ENCODE measurements around the gene AGBL4.

The AGBL4 gene

DNA sequence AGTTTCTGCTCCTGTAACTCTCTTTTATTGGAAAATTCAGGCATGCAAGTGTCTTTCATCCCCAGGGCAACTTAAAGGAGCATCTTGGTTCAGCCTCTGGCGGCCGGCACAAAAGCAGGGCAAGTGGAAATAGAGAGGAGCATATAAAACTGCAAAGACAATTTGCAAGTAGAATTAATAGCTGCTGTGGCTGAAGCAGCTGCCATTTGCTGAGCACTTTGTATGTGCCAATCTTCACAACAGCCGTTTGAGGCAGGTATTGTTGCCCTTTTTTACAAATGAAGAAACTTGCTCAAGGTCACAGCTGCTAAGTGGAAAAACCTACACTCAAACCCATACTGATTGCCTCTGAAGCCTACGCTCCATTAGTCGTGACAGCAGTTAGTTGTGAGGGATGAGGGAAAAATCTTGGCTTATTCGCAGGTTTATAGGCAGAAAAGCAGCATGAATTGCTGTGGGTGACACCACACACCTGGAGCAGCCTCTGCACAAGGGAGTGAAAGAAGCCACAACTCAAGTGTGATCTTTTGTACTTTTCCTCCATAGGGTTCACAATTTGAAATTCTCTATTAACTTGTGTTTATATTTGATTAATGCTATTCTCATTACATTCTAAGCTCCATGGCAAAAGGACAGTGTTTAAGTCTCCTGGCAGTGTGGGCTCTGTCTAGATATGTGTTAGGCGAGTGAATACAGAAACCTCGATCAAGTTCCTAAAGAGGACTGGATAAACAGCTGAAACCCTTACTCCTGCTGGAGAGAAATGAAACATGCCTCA, 1148.0 kb downstream of the AGBL4 start:
- H3K27ac ChIP-seq (ENCODE audit: low read depth, low read length), result no peak overlapping the region

DNA sequence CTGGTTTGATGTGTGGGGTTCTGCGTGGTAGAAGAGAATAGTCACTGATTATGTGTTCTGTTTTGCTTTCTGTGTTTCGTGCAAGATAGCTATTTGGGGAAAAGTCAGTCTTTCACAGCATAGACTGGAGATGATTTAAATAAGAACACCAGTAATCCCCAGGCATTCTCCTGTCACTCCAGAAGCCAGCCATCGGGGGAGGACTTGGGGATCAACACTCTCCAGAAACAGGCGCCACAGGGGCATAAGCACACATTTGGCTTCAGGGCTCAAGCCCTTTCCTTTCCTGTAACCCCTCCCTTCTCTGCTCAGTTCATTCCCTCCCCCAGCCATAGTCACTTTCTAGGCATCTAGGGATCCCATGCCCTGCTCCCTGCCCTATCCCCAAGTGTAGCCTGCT, 1149.8 kb downstream of the AGBL4 start:
- H3K4me3 ChIP-seq (ENCODE audit: low read depth in 1 of 2, low read length in 2 of 2), result no peak overlapping the region
- no peaks in the 10 kb centered on the region for H3K27me3 ChIP-seq (ENCODE audit: control insufficient read depth in 1 of 2, insufficient read depth in 2 of 2, low read length in 2 of 2)
- H3K9me3 ChIP-seq (ENCODE audit: control insufficient read depth in 1 of 2, low read length in 2 of 2), result no peaks in the 10 kb centered on the region
- peaks cover 0 to 4% of the 10 kb centered on the region in 2 donors for H3K4me1 ChIP-seq (ENCODE audit: control insufficient read depth in 1 of 2, insufficient read depth in 2 of 2, low read length in 2 of 2)
- no peak overlapping the region for H3K9ac ChIP-seq (ENCODE audit: low read depth in 1 of 2, low read length in 2 of 2)
- no peak overlapping the region for H3K27ac ChIP-seq (ENCODE audit: low read depth, low read length)
- no peaks in the 10 kb centered on the region for H3K36me3 ChIP-seq (ENCODE audit: control insufficient read depth in 1 of 2, insufficient read depth in 2 of 2, low read length in 2 of 2)

More for the DNA sequence above, 1148.0 kb downstream of the AGBL4 start:
- Histone ChIP-seq H3K36me3 (ENCODE audit: control insufficient read depth in 1 of 2, insufficient read depth in 2 of 2, low read length in 2 of 2) (no peaks in the 10 kb centered on the region), H3K4me3 (ENCODE audit: low read depth in 1 of 2, low read length in 2 of 2) (no peak overlapping the region), H3K4me1 (ENCODE audit: control insufficient read depth in 1 of 2, insufficient read depth in 2 of 2, low read length in 2 of 2) (peaks cover 0 to under 1% of the 10 kb centered on the region in 2 donors), H3K27me3 (ENCODE audit: control insufficient read depth in 1 of 2, insufficient read depth in 2 of 2, low read length in 2 of 2) (no peaks in the 10 kb centered on the region), H3K9me3 (ENCODE audit: control insufficient read depth in 1 of 2, low read length in 2 of 2) (no peaks in the 10 kb centered on the region), H3K9ac (ENCODE audit: low read depth in 1 of 2, low read length in 2 of 2) (no peak overlapping the region)

GRCh38 chr1:48870596-48870995, 1153.2 kb downstream of the AGBL4 start:
- Histone ChIP-seq H3K9ac (ENCODE audit: low read depth in 1 of 2, low read length in 2 of 2) (no peak overlapping the region), H3K4me3 (ENCODE audit: low read depth in 1 of 2, low read length in 2 of 2) (no peak overlapping the region), H3K27me3 (ENCODE audit: control insufficient read depth in 1 of 2, insufficient read depth in 2 of 2, low read length in 2 of 2) (no peaks in the 10 kb centered on the region), H3K9me3 (ENCODE audit: control insufficient read depth in 1 of 2, low read length in 2 of 2) (no peaks in the 10 kb centered on the region), H3K36me3 (ENCODE audit: control insufficient read depth in 1 of 2, insufficient read depth in 2 of 2, low read length in 2 of 2) (no peaks in the 10 kb centered on the region), H3K4me1 (ENCODE audit: control insufficient read depth in 1 of 2, insufficient read depth in 2 of 2, low read length in 2 of 2) (peaks cover 0 to 4% of the 10 kb centered on the region in 2 donors), H3K27ac (ENCODE audit: low read depth, low read length) (no peak overlapping the region)

GRCh38 chr1:48869116-48869893, 1154.4 kb downstream of the AGBL4 start:
- peaks cover 0 to 4% of the 10 kb centered on the region in 2 donors for H3K4me1 ChIP-seq (ENCODE audit: control insufficient read depth in 1 of 2, insufficient read depth in 2 of 2, low read length in 2 of 2)
- no peaks in the 10 kb centered on the region for H3K36me3 ChIP-seq (ENCODE audit: control insufficient read depth in 1 of 2, insufficient read depth in 2 of 2, low read length in 2 of 2)
- H3K9ac ChIP-seq (ENCODE audit: low read depth in 1 of 2, low read length in 2 of 2), result no peak overlapping the region
- no peak overlapping the region for H3K4me3 ChIP-seq (ENCODE audit: low read depth in 1 of 2, low read length in 2 of 2)
- H3K9me3 ChIP-seq (ENCODE audit: control insufficient read depth in 1 of 2, low read length in 2 of 2), result no peaks in the 10 kb centered on the region
- H3K27ac ChIP-seq (ENCODE audit: low read depth, low read length), result no peak overlapping the region
- H3K27me3 ChIP-seq (ENCODE audit: control insufficient read depth in 1 of 2, insufficient read depth in 2 of 2, low read length in 2 of 2), result no peaks in the 10 kb centered on the region

DNA sequence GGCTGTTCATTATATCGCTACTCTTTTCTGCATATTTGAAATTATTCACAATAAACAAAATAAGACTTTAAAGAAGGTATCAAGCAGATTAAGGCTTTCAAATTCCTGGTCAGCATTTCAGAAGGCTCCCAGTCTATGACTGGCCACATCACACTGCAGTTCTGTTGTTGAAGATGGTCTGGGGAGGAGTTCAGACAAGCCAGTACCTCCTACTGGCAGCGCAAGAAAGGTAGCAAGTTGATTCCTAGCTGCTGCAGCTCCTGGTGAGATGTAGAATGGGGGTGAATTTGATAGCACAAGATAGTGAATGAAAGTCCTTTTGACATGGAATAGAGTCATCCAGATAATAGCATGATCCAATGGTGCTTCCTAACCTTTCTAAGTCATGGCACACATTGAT, 1158.8 kb downstream of the AGBL4 start:
- no peaks in the 10 kb centered on the region for H3K36me3 ChIP-seq (ENCODE audit: control insufficient read depth in 1 of 2, insufficient read depth in 2 of 2, low read length in 2 of 2)
- H3K4me1 ChIP-seq (ENCODE audit: control insufficient read depth in 1 of 2, insufficient read depth in 2 of 2, low read length in 2 of 2), result no peaks in the 10 kb centered on the region
- no peak overlapping the region for H3K4me3 ChIP-seq (ENCODE audit: low read depth in 1 of 2, low read length in 2 of 2)
- H3K9me3 ChIP-seq (ENCODE audit: control insufficient read depth in 1 of 2, low read length in 2 of 2), result no peaks in the 10 kb centered on the region
- no peak overlapping the region for H3K9ac ChIP-seq (ENCODE audit: low read depth in 1 of 2, low read length in 2 of 2)
- no peaks in the 10 kb centered on the region for H3K27me3 ChIP-seq (ENCODE audit: control insufficient read depth in 1 of 2, insufficient read depth in 2 of 2, low read length in 2 of 2)
- H3K27ac ChIP-seq (ENCODE audit: low read depth, low read length), result no peak overlapping the region

DNA sequence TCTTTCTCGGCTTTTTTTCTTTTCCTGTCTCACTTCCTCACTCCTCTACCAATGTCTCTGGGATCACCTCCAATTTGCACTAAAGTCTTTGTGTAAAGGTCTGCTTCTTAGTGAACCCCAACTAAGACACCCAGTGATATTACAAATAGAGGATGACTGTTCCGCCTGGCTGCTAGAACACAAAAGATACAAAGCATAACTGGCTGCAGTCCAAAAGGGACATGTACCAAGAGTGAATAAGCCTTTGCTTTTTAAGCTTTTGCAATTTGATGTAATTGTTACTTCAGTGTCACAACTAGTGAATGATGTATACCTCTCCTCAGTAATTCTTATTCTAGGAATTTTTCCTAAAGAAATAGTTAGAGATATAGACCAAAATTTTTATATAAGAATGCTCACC, 1164.3 kb downstream of the AGBL4 start:
- Histone ChIP-seq H3K9ac (ENCODE audit: low read depth in 1 of 2, low read length in 2 of 2) (no peak overlapping the region), H3K4me3 (ENCODE audit: low read depth in 1 of 2, low read length in 2 of 2) (no peak overlapping the region), H3K9me3 (ENCODE audit: control insufficient read depth in 1 of 2, low read length in 2 of 2) (no peaks in the 10 kb centered on the region), H3K27me3 (ENCODE audit: control insufficient read depth in 1 of 2, insufficient read depth in 2 of 2, low read length in 2 of 2) (no peaks in the 10 kb centered on the region), H3K27ac (ENCODE audit: low read depth, low read length) (no peak overlapping the region), H3K36me3 (ENCODE audit: control insufficient read depth in 1 of 2, insufficient read depth in 2 of 2, low read length in 2 of 2) (no peaks in the 10 kb centered on the region), H3K4me1 (ENCODE audit: control insufficient read depth in 1 of 2, insufficient read depth in 2 of 2, low read length in 2 of 2) (no peaks in the 10 kb centered on the region)

- H3K9ac ChIP-seq (ENCODE audit: low read depth in 1 of 2, low read length in 2 of 2), result no peak overlapping the region
Measured at GRCh38 chr1:48858200-48858920, 1165.4 kb downstream of the AGBL4 start.

GRCh38 chr1:48853006-48853405, 1170.7 kb downstream of the AGBL4 start:
- Histone ChIP-seq H3K4me3 (ENCODE audit: low read depth in 1 of 2, low read length in 2 of 2) (no peak overlapping the region), H3K27ac (ENCODE audit: low read depth, low read length) (no peak overlapping the region), H3K9ac (ENCODE audit: low read depth in 1 of 2, low read length in 2 of 2) (no peak overlapping the region), H3K36me3 (ENCODE audit: control insufficient read depth in 1 of 2, insufficient read depth in 2 of 2, low read length in 2 of 2) (no peaks in the 10 kb centered on the region), H3K4me1 (ENCODE audit: control insufficient read depth in 1 of 2, insufficient read depth in 2 of 2, low read length in 2 of 2) (no peaks in the 10 kb centered on the region), H3K9me3 (ENCODE audit: control insufficient read depth in 1 of 2, low read length in 2 of 2) (no peaks in the 10 kb centered on the region), H3K27me3 (ENCODE audit: control insufficient read depth in 1 of 2, insufficient read depth in 2 of 2, low read length in 2 of 2) (no peaks in the 10 kb centered on the region)

More at GRCh38 chr1:48858200-48858920, 1165.4 kb downstream of the AGBL4 start:
- H3K27me3 ChIP-seq (ENCODE audit: control insufficient read depth in 1 of 2, insufficient read depth in 2 of 2, low read length in 2 of 2), result no peaks in the 10 kb centered on the region
- H3K4me3 ChIP-seq (ENCODE audit: low read depth in 1 of 2, low read length in 2 of 2), result no peak overlapping the region
- no peaks in the 10 kb centered on the region for H3K9me3 ChIP-seq (ENCODE audit: control insufficient read depth in 1 of 2, low read length in 2 of 2)
- H3K27ac ChIP-seq (ENCODE audit: low read depth, low read length), result no peak overlapping the region
- no peaks in the 10 kb centered on the region for H3K4me1 ChIP-seq (ENCODE audit: control insufficient read depth in 1 of 2, insufficient read depth in 2 of 2, low read length in 2 of 2)
- no peaks in the 10 kb centered on the region for H3K36me3 ChIP-seq (ENCODE audit: control insufficient read depth in 1 of 2, insufficient read depth in 2 of 2, low read length in 2 of 2)

DNA sequence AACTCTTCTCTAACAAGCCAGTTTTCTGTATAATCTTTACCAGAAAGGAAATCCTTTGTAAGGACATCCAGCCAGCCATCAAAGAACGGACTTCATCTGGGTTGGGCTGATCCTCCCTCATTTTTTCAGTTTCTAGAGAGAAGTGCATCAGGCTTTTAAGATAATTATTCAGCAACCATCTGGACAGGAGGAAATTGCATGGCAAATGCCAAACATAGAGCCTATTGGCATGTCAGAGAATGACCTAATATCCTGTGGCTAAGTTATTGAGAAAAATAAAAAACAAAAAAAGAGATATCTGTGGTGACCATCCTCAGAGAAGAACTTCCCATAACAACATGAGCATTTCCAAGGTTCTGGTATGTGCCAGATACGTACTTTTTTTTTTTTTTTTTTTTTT, 1172.1 kb downstream of the AGBL4 start:
- H3K9ac ChIP-seq (ENCODE audit: low read depth in 1 of 2, low read length in 2 of 2), result no peak overlapping the region
- H3K4me1 ChIP-seq (ENCODE audit: control insufficient read depth in 1 of 2, insufficient read depth in 2 of 2, low read length in 2 of 2), result no peaks in the 10 kb centered on the region
- H3K36me3 ChIP-seq (ENCODE audit: control insufficient read depth in 1 of 2, insufficient read depth in 2 of 2, low read length in 2 of 2), result no peaks in the 10 kb centered on the region
- H3K27ac ChIP-seq (ENCODE audit: low read depth, low read length), result no peak overlapping the region
- H3K4me3 ChIP-seq (ENCODE audit: low read depth in 1 of 2, low read length in 2 of 2), result no peak overlapping the region
- no peaks in the 10 kb centered on the region for H3K27me3 ChIP-seq (ENCODE audit: control insufficient read depth in 1 of 2, insufficient read depth in 2 of 2, low read length in 2 of 2)
- no peaks in the 10 kb centered on the region for H3K9me3 ChIP-seq (ENCODE audit: control insufficient read depth in 1 of 2, low read length in 2 of 2)

GRCh38 chr1:48848035-48848434, 1175.7 kb downstream of the AGBL4 start:
- no peak overlapping the region for H3K9ac ChIP-seq (ENCODE audit: low read depth in 1 of 2, low read length in 2 of 2)
- H3K27ac ChIP-seq (ENCODE audit: low read depth, low read length), result no peak overlapping the region
- no peaks in the 10 kb centered on the region for H3K4me1 ChIP-seq (ENCODE audit: control insufficient read depth in 1 of 2, insufficient read depth in 2 of 2, low read length in 2 of 2)

More at GRCh38 chr1:48848035-48848434, 1175.7 kb downstream of the AGBL4 start:
- Histone ChIP-seq H3K9me3 (ENCODE audit: control insufficient read depth in 1 of 2, low read length in 2 of 2) (no peaks in the 10 kb centered on the region), H3K27me3 (ENCODE audit: control insufficient read depth in 1 of 2, insufficient read depth in 2 of 2, low read length in 2 of 2) (no peaks in the 10 kb centered on the region), H3K4me3 (ENCODE audit: low read depth in 1 of 2, low read length in 2 of 2) (no peak overlapping the region), H3K36me3 (ENCODE audit: control insufficient read depth in 1 of 2, insufficient read depth in 2 of 2, low read length in 2 of 2) (no peaks in the 10 kb centered on the region)

Data from duodenal mucosa (tissue), 2 donors.